Measurements from ENCODE around the gene EXOSC5.

EXOSC5 gene

DNA sequence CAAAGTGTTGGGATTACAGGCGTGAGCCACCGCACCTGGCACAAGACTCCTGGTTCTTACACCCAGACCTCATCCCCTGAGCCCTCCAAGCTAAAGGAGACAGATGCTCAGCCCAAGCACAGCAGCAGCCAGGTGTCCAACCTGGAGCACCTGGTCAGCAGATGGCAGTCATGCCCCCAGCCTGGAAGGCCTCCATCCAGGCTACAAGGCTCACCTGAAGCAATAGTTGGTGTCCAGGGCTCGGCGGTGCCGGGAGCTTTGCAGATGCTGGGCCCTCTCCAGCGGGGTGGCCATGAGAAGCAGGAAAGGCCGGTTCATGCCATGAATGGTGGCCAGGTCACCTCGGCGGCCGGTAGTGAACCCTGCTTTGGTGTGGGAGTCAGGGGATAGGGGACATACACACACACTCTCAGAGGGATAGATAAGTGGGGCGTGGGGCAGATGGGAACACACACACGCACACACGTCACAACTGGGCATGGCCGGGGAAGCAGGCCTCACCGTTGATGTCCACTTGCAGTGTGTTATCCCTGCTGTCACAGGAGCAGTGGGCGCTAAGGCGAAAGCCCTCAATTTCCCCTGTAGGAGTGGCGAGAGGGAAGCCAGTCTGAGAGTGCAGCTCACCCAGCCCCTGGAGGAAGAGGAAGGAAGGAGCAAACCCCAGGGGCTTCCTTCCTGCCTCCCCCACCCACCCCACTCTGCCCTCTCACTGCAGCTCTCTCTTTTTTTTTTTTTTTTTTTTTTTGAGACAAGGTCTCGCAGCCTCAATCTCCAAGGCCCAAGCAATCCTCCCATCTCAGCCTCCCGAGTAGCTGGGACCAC, 55.3 kb downstream of the EXOSC5 start:
- DNase-seq (ENCODE audit: low spot score): no peak

DNA sequence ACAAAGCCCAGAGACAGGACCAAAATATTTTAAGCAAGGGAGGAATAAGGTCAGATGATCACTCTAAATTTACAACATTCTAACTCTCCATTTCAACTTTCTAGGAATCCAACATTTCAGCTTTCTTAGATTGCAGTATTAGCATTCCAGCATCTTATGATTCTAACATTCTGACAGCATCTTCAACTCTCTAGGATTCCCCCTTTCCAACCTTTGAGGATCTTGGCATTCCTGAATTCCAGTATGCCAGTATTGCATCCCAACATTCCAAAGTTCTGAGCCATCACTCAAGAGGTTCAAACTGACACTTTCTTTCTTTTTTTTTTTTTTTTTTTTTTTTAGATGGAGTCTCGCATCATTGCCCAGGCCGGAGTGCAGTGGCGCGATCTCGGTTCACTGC, 57.2 kb downstream of the EXOSC5 start:
- DNase-seq (ENCODE audit: low spot score): no peak
